CD4-positive, alpha-beta T cell (primary cell): ENCODE measurements around the gene TSPAN18. TPM values are rescaled to one million over a fixed set of nuclear protein-coding genes. Genes with fewer than 3 reads are reported as not detected.

Experiments used
- ATAC-seq: fragments of 200-7000 bp; cut with Tn5 transposase; one replicate; pipeline ENCODE4 v1.10.0; 2022; ENCODE audit warnings: mild to moderate bottlenecking; ENCODE audit not compliant: poor library complexity
- CTCF ChIA-PET: fragments of 350-600 bp; sonication (Branson Sonifier 250); formaldehyde crosslinking; loops from one replicate; lab custom pipeline; 2021; ENCODE audit warnings: antibody characterized with exemption, inconsistent platforms; lab: Charles Lee
- POLR2A ChIA-PET: fragments of 350-600 bp; sonication (Branson Sonifier 250); formaldehyde crosslinking; loops from one replicate; lab custom pipeline; 2021; ENCODE audit warnings: antibody characterized with exemption, inconsistent platforms; lab: Charles Lee
- DNase-seq, 14 experiments: peaks; one replicate each; pipeline ENCODE4 v3.0.0-alpha.2; 2013 to 2020; ENCODE audit warnings: mixed read lengths in 2 of 14
- H3K27ac ChIP-seq, 2 donors: one replicate each; pipeline versions ENCODE4 v1.5.1 to v1.7.0; 2013; ENCODE audit warnings: low read length in 2 of 2, low read depth in 1 of 2, mild to moderate bottlenecking in 1 of 2
- H3K27me3 ChIP-seq, 2 experiments: 1 replicate in 1 of 2; 2 replicates in 1 of 2; pipeline versions ENCODE4 v1.6.1 to v1.7.0; 2013; ENCODE audit warnings: low read length in 2 of 2, control low read depth in 1 of 2, mild to moderate bottlenecking in 1 of 2, moderate library complexity in 1 of 2; ENCODE audit not compliant: insufficient read depth in 2 of 2, control insufficient read depth in 1 of 2
- H3K36me3 ChIP-seq: one replicate; pipeline ENCODE4 v1.6.1; 2013; ENCODE audit warnings: low read length, control low read depth; ENCODE audit not compliant: insufficient read depth
- H3K4me1 ChIP-seq: one replicate; pipeline ENCODE4 v1.6.1; 2013; ENCODE audit warnings: low read length, control low read depth; ENCODE audit not compliant: insufficient read depth
- H3K4me3 ChIP-seq: one replicate; pipeline ENCODE4 v1.5.1; 2013; ENCODE audit warnings: mild to moderate bottlenecking, low read length, moderate library complexity
- H3K9me3 ChIP-seq, 2 experiments: 1 replicate in 1 of 2; 2 replicates in 1 of 2; pipeline versions ENCODE4 v1.6.1 to v1.7.0; 2013; ENCODE audit warnings: low read length in 2 of 2, mild to moderate bottlenecking in 2 of 2, control low read depth in 1 of 2, moderate library complexity in 1 of 2; ENCODE audit not compliant: control insufficient read depth in 1 of 2, insufficient read depth in 1 of 2
- H3K27ac Mint-ChIP-seq: one replicate; pipeline ENCODE4 v1.8.0; 2020; ENCODE audit warnings: mixed read lengths
- H3K27me3 Mint-ChIP-seq: one replicate; pipeline ENCODE4 v1.8.0; 2021; ENCODE audit warnings: mixed read lengths
- H3K36me3 Mint-ChIP-seq: one replicate; pipeline ENCODE4 v1.8.0; 2021; ENCODE audit warnings: low read depth, mixed read lengths
- H3K4me1 Mint-ChIP-seq: one replicate; pipeline ENCODE4 v1.8.0; 2021; ENCODE audit warnings: low read depth, mixed read lengths
- H3K4me3 Mint-ChIP-seq: one replicate; pipeline ENCODE4 v1.8.0; 2020; ENCODE audit warnings: mild to moderate bottlenecking, mixed read lengths
- H3K9me3 Mint-ChIP-seq: one replicate; pipeline ENCODE4 v1.8.0; 2020; ENCODE audit warnings: mixed read lengths
- intact Hi-C, 2 experiments: fragments of 100-400 bp; cut with DNase I in 1 of 2; cut with micrococcal nuclease in 1 of 2; formaldehyde crosslinking; loops; one replicate each; pipeline versions ENCODE4 v1.15.1 to v1.9.0; 2023 to 2025; cut with DNase I, micrococcal nuclease
- total RNA-seq, 174 experiments: library from RNA in 2 of 174; stranded (reverse) in 2 of 174; gene quantifications; one replicate each; pipeline ENCODE4 v1.2.3 and lab custom pipeline; 2021 to 2026
- TF ChIP-seq, protein P1 (sequence below): fragments of 200-600 bp; IDR thresholded peaks from one replicate; pipeline ENCODE4 v1.8.0; 2022; ENCODE audit warnings: antibody characterized with exemption, mild to moderate bottlenecking

Gene TSPAN18
- total RNA-seq, 2 experiments from 2014 or later: 23.0 to 25.3 TPM

DNA sequence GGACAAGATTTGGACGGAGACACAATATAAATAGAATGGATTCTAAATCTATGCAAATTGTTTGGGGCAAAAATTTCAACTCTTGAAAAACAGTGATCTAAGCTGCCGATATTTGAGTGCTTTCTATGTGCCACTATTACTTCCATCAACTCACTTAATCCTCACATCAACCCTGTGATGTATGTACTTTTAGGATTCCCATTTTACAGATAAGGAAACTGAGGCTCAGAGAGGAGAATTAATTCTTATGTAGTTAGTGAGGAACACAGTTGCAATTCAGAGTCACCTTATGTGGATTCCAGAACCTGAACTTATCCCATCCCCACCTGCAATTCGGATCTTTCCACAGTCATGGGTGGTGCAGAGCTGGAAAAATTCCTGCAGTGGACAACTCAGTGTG, 60.3 kb downstream of the TSPAN18 start:
- Histone ChIP-seq H3K27ac (no peak overlapping the region), H3K9me3 (no peaks in the 10 kb centered on the region), H3K4me1 (peaks cover 15% of the 10 kb centered on the region), H3K4me3 (no peak overlapping the region), H3K36me3 (no peaks in the 10 kb centered on the region), H3K27me3 (no peaks in the 10 kb centered on the region)
- Mint-ChIP-seq H3K4me3 (no peak overlapping the region), H3K9me3 (no peaks in the 10 kb centered on the region), H3K27ac (no peak overlapping the region), H3K36me3 (no peaks in the 10 kb centered on the region), H3K27me3 (no peaks in the 10 kb centered on the region), H3K4me1 (no peaks in the 10 kb centered on the region)
- ChIA-PET POLR2A (no interaction called here), CTCF (interaction anchor here (1.1 kb wide), 1 partner anchor 28 kb away, joined by 4 read pairs; no protein-coding TSS in a partner anchor)
- TF ChIP-seq, protein P1, sequence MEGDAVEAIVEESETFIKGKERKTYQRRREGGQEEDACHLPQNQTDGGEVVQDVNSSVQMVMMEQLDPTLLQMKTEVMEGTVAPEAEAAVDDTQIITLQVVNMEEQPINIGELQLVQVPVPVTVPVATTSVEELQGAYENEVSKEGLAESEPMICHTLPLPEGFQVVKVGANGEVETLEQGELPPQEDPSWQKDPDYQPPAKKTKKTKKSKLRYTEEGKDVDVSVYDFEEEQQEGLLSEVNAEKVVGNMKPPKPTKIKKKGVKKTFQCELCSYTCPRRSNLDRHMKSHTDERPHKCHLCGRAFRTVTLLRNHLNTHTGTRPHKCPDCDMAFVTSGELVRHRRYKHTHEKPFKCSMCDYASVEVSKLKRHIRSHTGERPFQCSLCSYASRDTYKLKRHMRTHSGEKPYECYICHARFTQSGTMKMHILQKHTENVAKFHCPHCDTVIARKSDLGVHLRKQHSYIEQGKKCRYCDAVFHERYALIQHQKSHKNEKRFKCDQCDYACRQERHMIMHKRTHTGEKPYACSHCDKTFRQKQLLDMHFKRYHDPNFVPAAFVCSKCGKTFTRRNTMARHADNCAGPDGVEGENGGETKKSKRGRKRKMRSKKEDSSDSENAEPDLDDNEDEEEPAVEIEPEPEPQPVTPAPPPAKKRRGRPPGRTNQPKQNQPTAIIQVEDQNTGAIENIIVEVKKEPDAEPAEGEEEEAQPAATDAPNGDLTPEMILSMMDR: no peak
- ATAC-seq: no peak
- intact Hi-C loops: loop anchor here in 1 of 2 experiments (5.0 kb wide), 1 partner anchor 590 kb away; no protein-coding TSS in a partner anchor
- no peak for DNase-seq

DNA sequence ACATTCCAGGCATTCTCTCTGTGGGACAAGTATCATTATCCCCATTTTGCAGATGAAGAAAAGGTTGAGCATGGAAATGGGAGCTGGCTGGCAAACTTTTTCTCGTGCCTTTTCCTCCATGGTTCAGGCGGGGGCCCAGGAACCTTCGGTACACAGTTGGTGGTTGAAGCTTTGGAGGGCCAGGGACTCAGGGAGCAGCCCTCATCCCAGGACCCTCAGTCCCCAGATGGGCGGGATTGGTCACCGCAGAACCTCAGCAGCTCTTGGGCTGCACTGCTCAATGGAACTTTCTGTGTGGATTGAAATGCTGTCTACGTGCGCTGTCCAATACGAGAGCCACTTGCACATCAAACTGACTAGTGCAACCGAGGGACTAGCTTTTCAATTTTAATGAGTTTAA, 61.2 kb downstream of the TSPAN18 start:
- no peaks in the 10 kb centered on the region for H3K27me3 ChIP-seq
- Mint-ChIP-seq H3K36me3 (no peaks in the 10 kb centered on the region), H3K27me3 (no peaks in the 10 kb centered on the region), H3K4me3 (no peak overlapping the region), H3K9me3 (no peaks in the 10 kb centered on the region), H3K4me1 (no peaks in the 10 kb centered on the region), H3K27ac (no peak overlapping the region)
- ChIA-PET CTCF (no interaction called here), POLR2A (no interaction called here)
- H3K4me3 ChIP-seq: no peak overlapping the region
- peaks cover 18% of the 10 kb centered on the region for H3K4me1 ChIP-seq
- TF ChIP-seq, protein P1: no peak
- intact Hi-C loops: loop anchor here in 1 of 2 experiments (5.0 kb wide), 1 partner anchor 589 kb away; no protein-coding TSS in a partner anchor
- no peaks in the 10 kb centered on the region for H3K36me3 ChIP-seq
- H3K27ac ChIP-seq: no peak overlapping the region
- no peaks in the 10 kb centered on the region for H3K9me3 ChIP-seq
- ATAC-seq: no peak
- no peak for DNase-seq

DNA sequence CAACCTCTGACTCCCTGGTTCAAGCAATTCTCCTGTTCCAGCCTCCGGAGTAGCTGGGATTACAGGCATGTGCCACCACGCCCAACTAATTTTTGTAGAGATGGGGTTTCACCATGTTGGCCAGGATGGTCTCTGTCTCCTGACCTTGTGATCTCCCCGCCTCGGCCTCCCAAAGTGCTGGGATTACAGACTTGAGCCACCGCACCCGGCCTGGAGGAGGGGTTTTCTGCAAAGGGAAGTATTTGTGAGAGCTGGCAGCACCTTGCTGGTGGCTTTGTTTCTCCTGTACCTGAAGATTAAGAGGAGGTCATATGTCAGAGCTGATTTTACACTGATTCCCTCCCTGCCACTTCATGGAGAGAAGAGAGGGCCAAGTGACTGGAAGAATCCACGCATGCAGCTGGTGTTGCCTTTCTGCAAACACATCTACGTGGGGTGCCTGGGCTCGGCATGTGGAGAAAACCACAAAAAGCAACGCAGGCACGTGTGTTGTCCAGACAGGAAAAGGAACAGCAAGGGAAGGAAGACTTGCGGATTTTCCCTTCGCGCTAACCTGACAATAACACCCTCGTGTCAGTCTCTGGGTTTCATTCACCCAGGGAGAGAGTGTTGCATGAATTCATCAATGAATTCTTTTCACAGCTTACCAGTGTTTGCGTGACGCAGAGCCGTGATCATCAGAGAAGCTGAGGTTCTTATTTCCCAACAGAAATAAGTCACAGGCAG, 61.9 kb downstream of the TSPAN18 start:
- H3K4me3 Mint-ChIP-seq: no peak overlapping the region
- H3K9me3 Mint-ChIP-seq: no peaks in the 10 kb centered on the region
- POLR2A ChIA-PET: no interaction called here

More for the DNA sequence above, 61.9 kb downstream of the TSPAN18 start:
- Mint-ChIP-seq H3K4me1 (no peaks in the 10 kb centered on the region), H3K36me3 (no peaks in the 10 kb centered on the region), H3K27me3 (no peaks in the 10 kb centered on the region), H3K27ac (no peak overlapping the region)
- TF ChIP-seq, protein P1: no peak
- no peak overlapping the region for H3K27ac ChIP-seq
- H3K4me3 ChIP-seq: no peak overlapping the region
- intact Hi-C loops: loop anchor here in 1 of 2 experiments (5.0 kb wide), 1 partner anchor 589 kb away; no protein-coding TSS in a partner anchor
- no peak for DNase-seq
- peaks cover 18% of the 10 kb centered on the region for H3K4me1 ChIP-seq
- no peaks in the 10 kb centered on the region for H3K36me3 ChIP-seq
- no peaks in the 10 kb centered on the region for H3K27me3 ChIP-seq
- CTCF ChIA-PET: no interaction called here
- no peaks in the 10 kb centered on the region for H3K9me3 ChIP-seq
- no peak for ATAC-seq
